GM18507 (cell line): ENCODE measurements around the gene KRTAP5-8.
A peak's percentile ranks its signal among the peaks of the same experiment; 100 is the strongest.
"Not testable (repeated sequence)": the region's sequence is repeated elsewhere in the genome, so short reads cannot be mapped to it uniquely, and the experiment has no call there.

Source experiments
- DNase-seq: peaks from one replicate; pipeline ENCODE4 v3.0.0; 2011; ENCODE audit warnings: low read depth; ENCODE audit not compliant: insufficient read length; ENCODE audit errors: extremely low spot score
- FAIRE-seq: peaks from 2 replicates; lab custom pipeline; 2011; peaks lifted over from hg19 to GRCh38; lab: Jason Lieb, UNC

KRTAP5-8 gene

DNA sequence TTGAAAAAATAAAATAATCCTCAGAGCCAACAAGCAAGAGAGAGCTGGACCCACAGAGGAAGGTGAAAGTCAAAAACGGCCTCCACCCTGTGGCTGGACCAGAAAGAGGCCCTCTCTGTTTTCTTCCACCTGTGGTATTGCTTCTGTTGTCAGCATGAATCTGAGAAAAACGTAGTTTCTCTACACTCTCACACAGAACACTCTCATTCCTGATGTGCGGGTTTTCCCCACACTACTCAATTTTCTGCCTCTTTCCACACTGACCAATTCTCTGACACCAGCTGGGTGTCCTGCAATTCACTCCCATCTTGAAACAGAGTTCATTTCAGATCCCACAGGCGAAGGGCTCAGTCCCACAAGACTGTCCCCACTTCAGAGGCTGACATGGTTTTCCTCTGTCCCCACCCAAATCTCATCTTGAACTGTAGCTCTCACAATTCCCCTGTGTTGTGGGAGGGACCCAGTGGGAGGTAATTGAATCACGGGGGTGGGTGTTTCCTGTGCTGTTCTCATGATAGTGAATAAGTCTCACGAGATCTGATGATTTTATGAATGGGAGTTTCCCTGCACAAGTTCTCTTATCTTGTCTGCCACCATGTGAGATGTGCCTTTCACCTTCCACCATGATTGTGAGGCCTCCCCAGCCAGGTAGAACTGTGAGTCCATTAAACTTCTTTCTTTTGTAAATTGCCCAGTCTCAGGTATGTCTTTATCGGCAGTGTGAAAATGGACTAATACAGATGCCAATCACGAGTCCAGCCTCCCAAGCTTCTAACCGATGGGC is 2.9 kb downstream of the KRTAP5-8 start:
- peak; percentile 38 for FAIRE-seq

GRCh38 chr11:71542382-71542781 is 4.6 kb downstream of the KRTAP5-8 start:
- DNase-seq (no peak), FAIRE-seq (no peak)

More for the DNA sequence above, 2.9 kb downstream of the KRTAP5-8 start:
- not testable (repeated sequence) for DNase-seq

- FAIRE-seq (no peak), DNase-seq (no peak)
Measured at GRCh38 chr11:71542879-71543777, 5.3 kb downstream of the KRTAP5-8 start.

GRCh38 chr11:71543866-71544265 is 6.0 kb downstream of the KRTAP5-8 start:
- DNase-seq = no peak
- no peak for FAIRE-seq

- FAIRE-seq = no peak
Measured at GRCh38 chr11:71544525-71545214, 6.8 kb downstream of the KRTAP5-8 start.

DNA sequence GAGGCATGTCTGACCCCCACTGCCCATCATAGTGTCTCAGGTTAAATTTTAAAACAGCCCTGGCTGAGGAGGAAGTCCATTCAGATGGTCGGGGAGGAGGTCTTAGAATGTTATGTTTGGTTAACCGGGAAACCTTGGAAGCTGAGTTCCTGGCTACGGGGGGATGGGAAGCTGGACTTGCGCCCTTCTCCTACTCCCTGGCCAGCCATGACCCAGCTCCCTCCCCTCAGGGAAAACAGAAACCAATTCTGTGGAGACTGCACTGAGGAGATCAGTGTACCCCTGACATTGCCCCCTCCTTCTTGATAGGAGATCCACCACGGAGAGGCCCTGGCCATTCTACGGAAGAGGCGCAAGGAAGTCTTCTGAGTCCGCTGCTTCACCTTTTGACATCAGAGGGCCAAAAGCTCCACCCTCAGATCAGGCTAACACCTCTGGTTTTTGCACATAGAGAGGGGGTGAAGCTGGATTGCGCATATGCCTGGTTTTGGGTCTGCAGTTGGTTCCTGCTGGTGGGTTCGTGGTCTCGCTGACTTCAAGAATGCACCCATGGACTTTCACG is 7.7 kb downstream of the KRTAP5-8 start:
- FAIRE-seq = no peak
- DNase-seq = no peak

More at GRCh38 chr11:71544525-71545214, 6.8 kb downstream of the KRTAP5-8 start:
- DNase-seq = no peak

DNA sequence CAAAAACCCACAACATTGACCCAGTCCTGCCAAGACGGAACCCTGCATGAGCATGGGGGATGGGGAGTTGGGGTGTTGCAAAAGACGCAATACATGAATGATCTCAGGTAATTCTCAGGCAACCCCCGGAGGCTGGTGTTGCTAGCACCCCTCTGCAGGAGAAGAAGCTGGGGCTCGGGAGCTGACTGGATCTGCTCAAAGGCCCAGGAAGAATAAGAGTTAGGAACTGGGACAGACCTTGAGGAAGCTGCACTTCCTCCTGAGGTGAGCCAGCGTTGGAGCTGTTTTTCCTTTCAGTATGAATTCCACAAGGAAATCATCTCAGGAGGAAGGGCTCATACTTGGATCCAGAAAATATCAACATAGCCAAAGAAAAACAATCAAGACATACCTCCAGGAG is 10.3 kb downstream of the KRTAP5-8 start, which contains the start of gene KRTAP5-9:
KRTAP5-9 (plus strand) TSS at position 301 of the 400 bp plus-strand sequence. CDS start 238 bp downstream, outside the sequence.
- FAIRE-seq = no peak
- DNase-seq = no peak

- no peak for FAIRE-seq
Measured at GRCh38 chr11:71548716-71549151, 10.9 kb downstream of the KRTAP5-8 start.

DNA sequence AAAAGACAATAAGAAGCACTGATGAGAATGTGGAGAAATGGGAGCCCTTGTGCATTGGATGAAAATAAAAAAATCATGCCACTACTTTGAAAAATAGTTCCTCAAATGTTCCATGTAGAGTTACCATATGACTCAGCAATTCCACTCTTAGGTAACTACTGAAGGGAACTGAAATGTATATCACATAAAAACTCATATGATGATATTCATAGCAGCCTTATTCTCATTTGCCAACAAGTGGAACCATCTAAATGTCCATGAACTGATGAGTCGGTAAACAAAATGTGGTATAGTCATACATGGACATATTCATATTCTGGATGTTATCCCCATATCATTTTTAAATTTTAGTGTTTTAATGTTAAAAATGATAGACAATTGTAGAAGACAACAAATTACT is 13.9 kb downstream of the KRTAP5-8 start:
- DNase-seq (no peak), FAIRE-seq (no peak)

More at GRCh38 chr11:71548716-71549151, 10.9 kb downstream of the KRTAP5-8 start:
- DNase-seq = no peak

GRCh38 chr11:71554996-71555395 is 17.2 kb downstream of the KRTAP5-8 start:
- DNase-seq = no peak
- no peak for FAIRE-seq

DNA sequence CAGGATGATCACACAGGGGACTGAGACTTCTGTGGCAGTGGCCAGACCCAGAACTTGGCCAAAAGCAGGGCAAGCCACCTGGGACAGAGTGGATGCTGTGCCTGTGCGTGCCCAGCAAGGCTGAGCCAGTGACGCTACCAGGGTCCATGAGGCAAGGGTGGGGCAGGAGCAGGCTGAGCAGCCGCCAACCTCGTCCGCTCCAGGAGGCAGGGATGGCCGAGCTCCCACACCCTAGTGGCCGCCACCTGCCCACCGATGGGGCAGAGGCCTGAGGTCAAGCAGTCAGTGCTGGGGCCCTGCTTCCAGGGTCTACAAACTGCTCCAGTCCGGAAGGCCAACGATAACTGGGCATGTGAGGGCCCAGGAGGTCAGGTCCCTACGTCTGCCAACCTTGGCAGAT is 17.7 kb downstream of the KRTAP5-8 start:
- DNase-seq (no peak), FAIRE-seq (no peak)

DNA sequence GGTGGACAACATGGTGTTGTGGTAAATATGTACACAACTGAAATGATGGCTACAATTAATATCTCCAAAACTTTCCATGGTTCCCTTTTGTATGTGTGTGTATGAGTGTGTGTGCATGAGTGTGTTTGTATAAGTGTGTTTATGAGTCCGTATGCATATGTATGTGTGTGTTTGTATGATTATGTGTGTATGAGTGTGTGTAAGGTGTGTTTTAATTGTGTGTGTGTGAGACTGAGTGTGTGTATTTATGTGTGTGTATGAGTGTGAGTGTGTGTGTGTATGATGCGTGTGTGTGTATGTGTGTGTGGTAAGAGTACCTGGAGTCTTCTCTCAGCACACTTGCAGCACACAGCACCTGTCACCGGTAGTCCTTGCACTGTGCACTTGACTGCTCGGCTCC is 18.2 kb downstream of the KRTAP5-8 start:
- FAIRE-seq (no peak), DNase-seq (no peak)

GRCh38 chr11:71557257-71557656 is 19.4 kb downstream of the KRTAP5-8 start:
- FAIRE-seq (no peak), DNase-seq (no peak)

DNA sequence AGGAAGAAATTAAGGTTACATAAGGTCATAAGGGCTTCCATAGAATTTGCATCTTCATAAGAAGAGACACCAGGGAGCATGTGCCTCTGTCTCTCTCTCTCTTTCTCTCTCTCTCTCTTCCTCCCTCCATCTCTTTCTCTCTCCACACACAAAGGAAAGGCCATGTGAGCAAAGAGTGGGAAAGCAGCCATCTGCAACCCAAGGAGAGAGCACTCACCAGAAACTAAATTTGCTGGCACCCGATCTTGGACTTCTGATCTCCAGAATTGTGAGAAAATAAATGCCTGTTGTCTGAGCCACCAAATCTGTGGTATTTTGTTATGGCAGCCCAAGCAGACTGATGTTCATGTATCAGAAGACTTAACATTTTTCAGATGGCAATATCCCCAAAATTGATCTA is 21.2 kb downstream of the KRTAP5-8 start:
- FAIRE-seq = no peak
- no peak for DNase-seq

DNA sequence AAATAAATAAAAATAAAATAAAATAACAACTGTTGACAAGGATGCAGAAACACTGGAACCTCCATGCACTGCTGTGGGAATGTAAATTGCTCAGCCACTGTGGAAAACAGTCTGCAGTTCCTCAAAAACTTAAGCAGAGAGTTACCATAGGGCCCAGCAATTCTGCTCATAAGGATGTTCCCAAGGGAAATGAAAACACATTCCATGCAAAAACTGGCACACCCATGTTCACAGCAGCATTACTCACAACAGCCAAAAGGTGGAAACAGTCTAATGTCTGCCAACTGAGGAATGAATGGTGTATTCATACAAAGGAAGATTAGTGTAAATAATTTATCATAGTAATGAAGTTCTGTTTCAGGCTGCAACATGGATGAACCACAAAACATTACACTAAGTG is 24.3 kb downstream of the KRTAP5-8 start:
- no peak for DNase-seq
- FAIRE-seq = no peak

DNA sequence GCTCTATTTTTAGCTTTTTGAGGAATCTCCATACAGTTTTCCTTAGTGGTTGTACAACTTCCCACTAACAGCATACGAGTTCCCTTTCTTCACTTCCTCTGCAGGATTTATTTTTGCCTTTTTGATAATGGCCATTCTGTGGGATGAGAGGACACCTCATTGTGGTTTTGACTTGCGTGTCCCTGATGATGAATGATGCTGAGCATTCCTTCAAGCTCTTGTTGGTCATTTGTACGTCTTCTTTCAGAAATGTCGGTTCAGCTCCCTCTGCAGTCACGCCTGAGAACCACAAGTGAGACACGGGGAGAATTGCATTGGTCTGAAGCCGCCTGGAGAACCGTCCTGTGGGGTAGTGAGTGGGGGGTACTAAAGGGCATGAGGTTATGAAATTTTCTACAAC is 25.6 kb downstream of the KRTAP5-8 start:
- FAIRE-seq = no peak
- peak; percentile 26 for DNase-seq

DNA sequence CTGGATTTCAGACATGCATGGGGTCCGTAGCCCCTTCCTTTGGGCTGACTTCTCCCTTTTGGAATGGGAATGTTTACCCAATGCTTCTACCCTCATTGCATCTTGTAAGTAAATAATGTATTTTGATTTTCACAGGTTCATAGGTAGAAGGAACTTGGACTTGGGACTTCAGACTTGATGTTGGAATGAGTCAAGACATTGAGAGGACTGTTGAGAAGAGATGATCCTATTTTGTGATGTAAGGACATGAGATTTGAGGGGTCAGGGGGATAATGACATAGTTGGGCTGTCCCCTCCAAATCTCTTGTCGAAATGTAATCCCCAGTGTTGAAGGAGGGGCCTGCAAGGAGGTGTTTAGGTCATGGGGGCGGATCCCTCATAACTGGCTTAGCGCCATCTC is 26.6 kb downstream of the KRTAP5-8 start:
- no peak for DNase-seq
- no peak for FAIRE-seq

DNA sequence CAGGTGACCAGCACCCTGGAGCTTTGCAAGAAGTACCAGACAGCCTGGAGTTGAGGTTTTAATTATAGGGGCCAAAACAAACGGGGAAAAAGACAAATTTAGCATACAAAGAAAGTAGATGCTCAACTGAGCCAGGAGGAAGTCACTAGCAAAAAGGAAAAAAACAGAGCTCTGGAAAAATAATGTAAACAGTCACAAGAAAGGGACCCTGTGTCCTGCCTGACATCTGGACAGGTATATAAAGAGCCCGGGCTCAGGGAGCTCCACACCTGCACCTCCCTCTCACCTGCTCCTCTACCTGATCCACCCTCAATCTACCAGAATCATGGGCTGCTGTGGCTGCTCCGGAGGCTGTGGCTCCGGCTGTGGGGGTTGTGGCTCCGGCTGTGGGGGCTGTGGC is 27.4 kb downstream of the KRTAP5-8 start, which contains the start of gene KRTAP5-10:
KRTAP5-10 (plus strand) TSS at position 301 of the 400 bp plus-strand sequence; CDS start at position 326, 25 bp downstream.
- FAIRE-seq (no peak), DNase-seq (no peak)

GRCh38 chr11:71566081-71566620 is 28.3 kb downstream of the KRTAP5-8 start:
- no peak for FAIRE-seq
- no peak for DNase-seq
